HPDE6-E6E7 (cell line): Measurements from ENCODE around the gene PRKN.

Source experiments
- DNase-seq: peaks from one replicate; pipeline ENCODE4 v3.0.0; 2011; ENCODE audit warnings: missing footprints; ENCODE audit errors: extremely low spot score

PRKN gene

GRCh38 chr6:161608771-161609170, 1118.8 kb downstream of the PRKN start:
- DNase-seq: no peak

- DNase-seq: no peak
These were observed 1119.8 kb downstream of the PRKN start for GRCh38 chr6:161607696-161608297.

- DNase-seq: no peak
These were observed 1125.2 kb downstream of the PRKN start for GRCh38 chr6:161602359-161602758.

GRCh38 chr6:161598896-161599295, 1128.7 kb downstream of the PRKN start:
- DNase-seq: no peak

GRCh38 chr6:161596807-161597520, 1130.6 kb downstream of the PRKN start:
- DNase-seq: no peak

GRCh38 chr6:161594412-161594811, 1133.2 kb downstream of the PRKN start:
- DNase-seq: no peak

GRCh38 chr6:161590961-161591627, 1136.5 kb downstream of the PRKN start:
- DNase-seq: no peak

- DNase-seq: no peak
These were observed 1140.7 kb downstream of the PRKN start for GRCh38 chr6:161586887-161587286.

- no peak for DNase-seq
These were observed 1142.8 kb downstream of the PRKN start for GRCh38 chr6:161584621-161585340.

- DNase-seq: no peak
These were observed 1143.5 kb downstream of the PRKN start for GRCh38 chr6:161584051-161584450.

GRCh38 chr6:161583584-161583983, 1144.0 kb downstream of the PRKN start:
- DNase-seq: no peak

- DNase-seq: no peak
These were observed 1149.1 kb downstream of the PRKN start for GRCh38 chr6:161578478-161578877.

GRCh38 chr6:161575523-161576254, 1151.9 kb downstream of the PRKN start:
- DNase-seq: no peak

GRCh38 chr6:161568885-161569456, 1158.6 kb downstream of the PRKN start:
- DNase-seq: no peak

- no peak for DNase-seq
These were observed 1162.6 kb downstream of the PRKN start for GRCh38 chr6:161564952-161565351.

- no peak for DNase-seq
These were observed 1165.7 kb downstream of the PRKN start for GRCh38 chr6:161561908-161562307.

- no peak for DNase-seq
These were observed 1170.0 kb downstream of the PRKN start for GRCh38 chr6:161557333-161558107.

GRCh38 chr6:161554883-161555282, 1172.7 kb downstream of the PRKN start:
- no peak for DNase-seq

GRCh38 chr6:161549977-161550655, 1177.5 kb downstream of the PRKN start:
- DNase-seq: no peak

- no peak for DNase-seq
These were observed 1178.8 kb downstream of the PRKN start for GRCh38 chr6:161548713-161549296.
